SK-N-SH treated with all-trans-retinoic acid at 6 μM for 48 hours (cell line): ENCODE data around the gene CRABP1.

Experiments used
- ATAC-seq: fragments of 200-7000 bp; cut with Tn5 transposase; 3 replicates; pipeline ENCODE4 v1.9.1; 2020; ENCODE audit warnings: mild to moderate bottlenecking, moderate library complexity
- BACH2 ChIP-seq: fragments of 250-450 bp; sonication (Bioruptor Pico); IDR thresholded peaks from 2 replicates; pipeline ENCODE4 v1.9.0; 2021; ENCODE audit warnings: mild to moderate bottlenecking, borderline replicate concordance
- CSDC2 ChIP-seq: fragments of 250-450 bp; sonication (Bioruptor Pico); IDR thresholded peaks from 2 replicates; pipeline ENCODE4 v1.5.0; 2020; ENCODE audit warnings: mild to moderate bottlenecking, moderate library complexity
- ESRRG ChIP-seq: fragments of 250-450 bp; sonication (Bioruptor Pico); IDR thresholded peaks from 2 replicates; pipeline ENCODE4 v1.6.1; 2021; ENCODE audit warnings: mild to moderate bottlenecking
- GLIS3 ChIP-seq: fragments of 250-450 bp; sonication (Bioruptor Pico); IDR thresholded peaks from 2 replicates; pipeline ENCODE4 v1.5.0; 2020; ENCODE audit warnings: mild to moderate bottlenecking, moderate library complexity
- ISL1 ChIP-seq: fragments of 250-450 bp; sonication (Bioruptor Pico); IDR thresholded peaks from 2 replicates; pipeline ENCODE4 v2.1.2; 2022; ENCODE audit warnings: mild to moderate bottlenecking, moderate library complexity
- OSR1 ChIP-seq: fragments of 250-450 bp; sonication (Bioruptor Pico); IDR thresholded peaks from 2 replicates; pipeline ENCODE4 v1.8.0; 2022; ENCODE audit warnings: moderate library complexity, mild to moderate bottlenecking, inconsistent platforms
- PATZ1 ChIP-seq: fragments of 250-450 bp; sonication (Bioruptor Pico); IDR thresholded peaks from 2 replicates; pipeline ENCODE4 v1.8.0; 2020; ENCODE audit warnings: mild to moderate bottlenecking, moderate library complexity, borderline replicate concordance
- POU6F1 ChIP-seq: fragments of 250-450 bp; sonication (Bioruptor Pico); IDR thresholded peaks from 2 replicates; pipeline ENCODE4 v1.8.0; 2021; ENCODE audit warnings: low read depth, mild to moderate bottlenecking, moderate library complexity, borderline replicate concordance
- PPARA ChIP-seq: fragments of 250-450 bp; sonication (Bioruptor Pico); IDR thresholded peaks from 2 replicates; pipeline ENCODE4 v1.5.0; 2020; ENCODE audit warnings: mild to moderate bottlenecking, borderline replicate concordance
- RARB ChIP-seq: fragments of 250-450 bp; sonication (Bioruptor Pico); IDR thresholded peaks from 2 replicates; pipeline ENCODE4 v1.8.0; 2021; ENCODE audit warnings: mild to moderate bottlenecking, moderate library complexity
- SNAI2 ChIP-seq: fragments of 250-450 bp; sonication (Bioruptor Pico); IDR thresholded peaks from 2 replicates; pipeline ENCODE4 v1.5.0; 2020; ENCODE audit warnings: mild to moderate bottlenecking, moderate library complexity
- ZC3H10 ChIP-seq: fragments of 250-450 bp; sonication (Bioruptor Pico); IDR thresholded peaks from 2 replicates; pipeline ENCODE4 v1.5.1; 2021; ENCODE audit warnings: mild to moderate bottlenecking, moderate library complexity
- ZFP30 ChIP-seq: fragments of 450-650 bp; formaldehyde crosslinking; IDR thresholded peaks from 2 replicates; pipeline ENCODE4 v1.5.0; 2022; ENCODE audit warnings: mild to moderate bottlenecking, moderate library complexity
- TF ChIP-seq, protein P1 (sequence below): fragments of 250-450 bp; sonication (Bioruptor Pico); IDR thresholded peaks from 2 replicates; pipeline ENCODE4 v1.5.0; 2020; ENCODE audit warnings: mild to moderate bottlenecking, moderate library complexity

CRABP1 gene

DNA sequence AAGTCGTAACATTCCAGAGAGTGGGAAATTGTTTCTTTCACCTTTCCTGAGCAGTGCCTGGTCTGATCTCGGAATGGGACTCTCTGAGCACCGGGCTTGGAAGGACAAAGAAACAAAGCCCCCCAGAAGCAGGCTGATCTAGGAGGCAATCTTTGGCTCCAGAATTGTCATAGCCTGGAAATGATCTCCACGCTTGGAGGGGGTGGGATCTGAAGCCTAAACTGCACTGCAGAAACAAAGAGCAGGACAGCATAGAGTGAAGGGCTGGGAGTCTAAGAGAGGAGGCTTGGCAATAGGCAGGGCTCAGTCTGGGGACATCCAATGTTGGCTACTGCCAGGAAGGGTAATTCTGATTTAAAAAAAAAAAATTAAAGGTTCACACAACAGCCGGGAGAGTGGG, 1.9 kb downstream of the CRABP1 start (continued):
- no peak for TF ChIP-seq POU6F1 (CRISPR knock-in tag)
- no peak for TF ChIP-seq RARB (CRISPR knock-in tag)
- no peak for TF ChIP-seq PPARA (CRISPR knock-in tag)

- no peak for ATAC-seq
These were observed 3.3 kb downstream of the CRABP1 start for GRCh38 chr15:78343276-78344060.

GRCh38 chr15:78345396-78346125, 5.4 kb downstream of the CRABP1 start:
- ATAC-seq, result no peak
- no peak for TF ChIP-seq ISL1 (CRISPR knock-in tag)
- TF ChIP-seq ZFP30 (CRISPR knock-in tag), result no peak
- no peak for TF ChIP-seq CSDC2 (CRISPR knock-in tag)
- TF ChIP-seq POU6F1 (CRISPR knock-in tag), result no peak
- no peak for TF ChIP-seq OSR1 (CRISPR knock-in tag)
- no peak for TF ChIP-seq ESRRG
- TF ChIP-seq RARB (CRISPR knock-in tag), result no peak
- no peak for TF ChIP-seq GLIS3 (CRISPR knock-in tag)
- no peak for TF ChIP-seq BACH2 (CRISPR knock-in tag)
- TF ChIP-seq, protein P1, sequence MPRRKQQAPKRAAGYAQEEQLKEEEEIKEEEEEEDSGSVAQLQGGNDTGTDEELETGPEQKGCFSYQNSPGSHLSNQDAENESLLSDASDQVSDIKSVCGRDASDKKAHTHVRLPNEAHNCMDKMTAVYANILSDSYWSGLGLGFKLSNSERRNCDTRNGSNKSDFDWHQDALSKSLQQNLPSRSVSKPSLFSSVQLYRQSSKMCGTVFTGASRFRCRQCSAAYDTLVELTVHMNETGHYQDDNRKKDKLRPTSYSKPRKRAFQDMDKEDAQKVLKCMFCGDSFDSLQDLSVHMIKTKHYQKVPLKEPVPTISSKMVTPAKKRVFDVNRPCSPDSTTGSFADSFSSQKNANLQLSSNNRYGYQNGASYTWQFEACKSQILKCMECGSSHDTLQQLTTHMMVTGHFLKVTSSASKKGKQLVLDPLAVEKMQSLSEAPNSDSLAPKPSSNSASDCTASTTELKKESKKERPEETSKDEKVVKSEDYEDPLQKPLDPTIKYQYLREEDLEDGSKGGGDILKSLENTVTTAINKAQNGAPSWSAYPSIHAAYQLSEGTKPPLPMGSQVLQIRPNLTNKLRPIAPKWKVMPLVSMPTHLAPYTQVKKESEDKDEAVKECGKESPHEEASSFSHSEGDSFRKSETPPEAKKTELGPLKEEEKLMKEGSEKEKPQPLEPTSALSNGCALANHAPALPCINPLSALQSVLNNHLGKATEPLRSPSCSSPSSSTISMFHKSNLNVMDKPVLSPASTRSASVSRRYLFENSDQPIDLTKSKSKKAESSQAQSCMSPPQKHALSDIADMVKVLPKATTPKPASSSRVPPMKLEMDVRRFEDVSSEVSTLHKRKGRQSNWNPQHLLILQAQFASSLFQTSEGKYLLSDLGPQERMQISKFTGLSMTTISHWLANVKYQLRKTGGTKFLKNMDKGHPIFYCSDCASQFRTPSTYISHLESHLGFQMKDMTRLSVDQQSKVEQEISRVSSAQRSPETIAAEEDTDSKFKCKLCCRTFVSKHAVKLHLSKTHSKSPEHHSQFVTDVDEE (CRISPR knock-in tag), result no peak
- TF ChIP-seq ZC3H10 (CRISPR knock-in tag), result no peak
- no peak for TF ChIP-seq PATZ1 (CRISPR knock-in tag)
- no peak for TF ChIP-seq SNAI2 (CRISPR knock-in tag)

More at GRCh38 chr15:78343276-78344060, 3.3 kb downstream of the CRABP1 start:
- TF ChIP-seq BACH2 (CRISPR knock-in tag) (no peak), RARB (CRISPR knock-in tag) (no peak), POU6F1 (CRISPR knock-in tag) (no peak)
